Myocyte (in vitro differentiated cells): ENCODE measurements around the gene CHD2. TPM values are rescaled to one million over a fixed set of nuclear protein-coding genes. Genes with fewer than 3 reads are reported as not detected.
A peak's percentile ranks its signal among the peaks of the same experiment; 100 is the strongest.
"Not testable (repeated sequence)": the region's sequence is repeated elsewhere in the genome, so short reads cannot be mapped to it uniquely, and the experiment has no call there.

Experiments
- DNase-seq: peaks from one replicate; pipeline ENCODE4 v3.0.0-alpha.2; 2012; ENCODE audit warnings: low read depth
- total RNA-seq: library from RNA; depleted of rRNA; stranded (reverse); fragments of >200 nt; gene quantifications from 2 replicates; pipeline ENCODE4 v1.2.3, GENCODE V29; 2014

CHD2 gene
- total RNA-seq, 1 donor from 2014 or later, result 52.4 TPM

DNA sequence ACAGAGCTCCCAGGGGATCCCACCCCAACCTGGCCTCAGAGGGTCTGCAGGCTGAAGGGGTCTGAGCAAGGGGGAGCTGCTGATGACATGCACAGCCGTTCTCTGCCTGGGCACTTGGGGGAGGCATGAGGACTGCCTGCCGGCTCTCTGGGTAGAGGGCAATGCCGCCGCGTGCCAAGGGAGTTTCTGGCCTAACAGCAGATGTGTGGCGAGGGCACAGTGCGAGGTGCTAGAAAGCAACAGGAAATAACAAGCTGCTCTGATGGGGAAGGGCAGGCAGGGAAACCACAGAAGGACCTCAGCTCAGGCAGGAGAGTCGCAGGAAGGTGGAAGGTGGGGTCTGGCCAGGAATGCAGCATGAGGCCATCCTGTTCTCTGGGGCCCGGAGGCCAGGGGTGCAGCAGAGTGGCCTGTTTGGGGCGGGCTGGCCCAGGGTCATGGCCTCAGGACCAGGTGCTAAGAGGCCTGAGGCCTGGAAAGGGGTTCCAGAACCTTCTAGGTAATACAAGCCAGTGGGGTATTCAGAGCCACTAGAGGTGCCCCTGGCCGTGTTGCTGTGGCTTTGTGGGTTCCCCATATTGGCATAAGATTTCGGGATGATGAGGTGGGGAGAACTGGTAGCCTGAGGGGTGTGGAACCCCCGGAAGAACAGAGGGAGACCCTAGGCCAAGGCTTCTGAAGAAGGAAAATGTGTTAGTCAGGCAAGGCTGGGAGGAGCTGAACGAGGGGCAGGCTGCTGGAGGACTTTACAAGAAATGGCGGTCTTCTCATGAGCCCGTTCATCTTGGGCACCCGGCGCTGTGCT is 147.7 kb downstream of the CHD2 start:
- DNase-seq, result no peak

DNA sequence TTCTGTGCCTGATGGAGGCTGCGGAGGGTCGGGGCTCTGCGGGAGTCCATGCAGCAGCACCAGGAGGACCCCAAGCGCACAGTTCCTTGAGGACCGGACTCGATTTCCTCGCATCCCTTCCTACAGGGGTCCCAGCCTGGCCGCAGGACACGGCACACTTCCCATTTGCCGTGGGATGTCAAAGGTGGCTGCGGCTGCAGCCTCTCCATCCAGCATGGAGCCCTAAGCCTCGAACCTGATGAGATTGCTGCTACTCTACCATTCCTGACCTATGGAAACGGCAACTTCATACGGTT is 148.2 kb downstream of the CHD2 start:
- no peak for DNase-seq

DNA sequence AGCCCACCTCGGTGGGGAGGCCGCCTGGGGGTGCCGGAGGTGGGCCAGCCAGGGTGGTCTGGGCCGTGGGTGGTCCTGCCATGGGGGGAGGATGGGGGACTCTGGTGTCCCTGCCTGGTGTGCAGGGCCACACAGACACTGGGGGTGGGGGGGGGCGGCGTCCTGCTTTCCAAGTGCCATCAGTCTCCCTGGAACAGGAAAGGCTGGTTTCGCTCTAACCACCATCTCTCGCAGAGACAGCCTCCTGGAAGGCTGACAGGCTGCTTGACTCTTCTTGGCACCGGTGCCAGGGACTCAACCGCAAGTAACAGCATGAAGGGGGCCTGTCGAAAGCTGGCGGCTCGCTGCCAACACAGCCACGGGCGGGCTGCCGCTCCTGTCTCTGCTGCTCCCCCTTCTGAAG is 148.6 kb downstream of the CHD2 start:
- DNase-seq, result peak; percentile 61

DNA sequence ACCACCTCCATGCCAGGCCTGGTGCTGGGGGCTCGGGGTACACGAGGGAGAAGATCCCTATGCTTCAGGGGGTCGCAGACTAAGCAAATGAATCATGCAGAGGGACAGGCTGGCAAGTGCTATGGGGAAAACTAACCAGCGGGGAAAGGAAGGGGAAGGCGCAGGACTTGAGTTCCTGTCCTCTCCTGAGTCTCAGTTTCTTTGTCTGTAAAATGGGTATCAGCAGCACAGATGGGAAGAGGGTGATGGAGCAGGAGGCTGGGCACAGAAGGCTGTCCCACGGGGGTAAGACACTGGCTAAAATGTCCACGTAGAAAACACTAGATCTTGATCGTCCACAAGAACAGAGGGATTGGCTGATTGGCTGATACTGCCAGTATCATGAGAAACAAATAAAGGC is 149.1 kb downstream of the CHD2 start:
- no peak for DNase-seq

DNA sequence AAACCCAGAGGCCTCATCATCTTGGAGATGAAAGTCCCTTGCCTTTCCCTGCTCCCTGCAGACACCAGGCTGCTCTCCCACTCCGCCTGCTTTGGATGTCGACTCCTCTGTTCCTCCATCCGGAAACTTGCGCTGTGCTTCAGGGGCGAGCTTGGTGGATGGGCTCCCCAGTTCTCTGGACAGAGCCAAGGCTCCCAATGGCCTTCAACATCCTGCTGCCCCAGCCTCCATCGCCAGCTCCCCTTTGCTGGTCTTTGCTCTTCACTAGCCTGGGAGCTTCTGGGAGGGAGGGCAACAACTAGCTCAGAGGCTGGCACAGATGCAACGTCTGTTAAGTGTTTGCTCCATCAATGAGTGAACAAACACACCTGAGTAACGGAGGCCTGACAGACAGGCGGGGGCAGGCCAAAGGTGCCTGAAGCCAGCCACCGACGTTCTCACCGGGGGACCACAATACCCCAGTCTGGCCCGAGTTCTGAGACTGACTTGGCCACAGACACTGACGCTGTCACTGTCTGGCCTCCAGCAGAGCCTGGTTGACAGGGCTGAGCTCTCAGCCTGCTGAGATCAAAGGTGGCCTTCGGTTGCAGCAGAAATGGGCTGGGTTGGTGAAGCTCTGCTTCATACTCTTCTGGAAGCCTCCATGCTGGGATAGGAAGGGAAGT is 149.9 kb downstream of the CHD2 start:
- DNase-seq, result no peak

DNA sequence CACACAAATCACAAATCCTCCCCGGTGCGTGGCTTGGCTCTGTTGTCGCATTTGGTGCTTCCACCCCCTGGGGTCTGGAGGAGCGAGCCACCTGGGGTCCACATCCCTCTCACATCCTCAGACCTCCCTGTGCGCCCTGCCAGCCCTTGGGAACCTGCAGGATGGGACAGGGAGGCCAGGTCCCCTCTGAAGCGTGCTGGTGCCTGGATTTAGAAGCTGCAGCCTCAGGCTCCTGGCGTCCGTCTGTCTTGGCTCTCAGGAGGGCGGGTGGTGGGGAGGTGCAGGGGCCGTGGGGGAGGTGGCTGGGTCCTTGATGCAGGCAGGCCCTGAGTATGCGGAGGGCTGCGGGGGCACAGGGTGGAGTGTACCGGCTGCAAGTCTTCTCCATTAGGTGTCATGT is 150.5 kb downstream of the CHD2 start:
- no peak for DNase-seq

DNA sequence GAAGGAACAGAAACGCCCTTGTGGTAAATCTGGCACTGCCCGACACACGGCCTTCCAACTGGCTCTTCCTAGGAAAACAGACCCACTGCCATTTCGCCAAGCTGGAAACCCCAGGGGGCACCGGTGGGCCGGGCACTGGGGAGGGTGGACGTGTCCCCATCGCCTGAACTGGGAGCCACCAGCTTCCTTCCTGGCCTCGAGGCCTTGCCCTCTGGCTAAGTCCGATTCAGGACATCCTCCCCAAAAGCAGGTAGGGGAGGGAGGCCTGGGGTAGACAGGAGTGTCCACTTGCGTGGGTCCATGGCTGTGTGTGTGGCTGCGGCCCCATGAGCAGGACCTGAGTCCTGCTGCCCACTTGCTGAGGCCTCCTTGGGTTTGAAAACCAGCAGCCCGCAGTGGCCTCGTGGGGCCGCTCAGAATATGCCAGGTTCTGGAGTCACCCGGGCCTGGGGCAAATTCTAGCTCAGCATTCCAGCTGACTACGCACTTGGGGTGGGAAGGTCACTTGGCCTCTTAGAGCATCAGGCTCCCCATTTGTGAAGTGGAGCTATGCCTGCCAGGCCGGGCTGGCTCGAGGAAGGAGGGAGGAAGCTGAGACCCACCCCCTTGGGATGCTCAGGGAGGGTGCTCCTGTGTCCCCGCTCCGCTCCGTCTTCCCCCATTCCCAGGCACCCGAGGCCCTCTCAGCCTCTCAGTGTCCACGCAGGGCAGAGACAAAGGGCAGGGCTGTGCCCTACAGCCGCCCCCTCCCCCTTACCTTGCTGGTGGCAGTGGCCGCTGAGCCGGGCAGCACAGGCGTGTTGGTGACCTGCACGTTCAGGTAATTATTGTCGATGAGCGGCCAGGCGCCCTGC is 151.3 kb downstream of the CHD2 start:
- no peak for DNase-seq

DNA sequence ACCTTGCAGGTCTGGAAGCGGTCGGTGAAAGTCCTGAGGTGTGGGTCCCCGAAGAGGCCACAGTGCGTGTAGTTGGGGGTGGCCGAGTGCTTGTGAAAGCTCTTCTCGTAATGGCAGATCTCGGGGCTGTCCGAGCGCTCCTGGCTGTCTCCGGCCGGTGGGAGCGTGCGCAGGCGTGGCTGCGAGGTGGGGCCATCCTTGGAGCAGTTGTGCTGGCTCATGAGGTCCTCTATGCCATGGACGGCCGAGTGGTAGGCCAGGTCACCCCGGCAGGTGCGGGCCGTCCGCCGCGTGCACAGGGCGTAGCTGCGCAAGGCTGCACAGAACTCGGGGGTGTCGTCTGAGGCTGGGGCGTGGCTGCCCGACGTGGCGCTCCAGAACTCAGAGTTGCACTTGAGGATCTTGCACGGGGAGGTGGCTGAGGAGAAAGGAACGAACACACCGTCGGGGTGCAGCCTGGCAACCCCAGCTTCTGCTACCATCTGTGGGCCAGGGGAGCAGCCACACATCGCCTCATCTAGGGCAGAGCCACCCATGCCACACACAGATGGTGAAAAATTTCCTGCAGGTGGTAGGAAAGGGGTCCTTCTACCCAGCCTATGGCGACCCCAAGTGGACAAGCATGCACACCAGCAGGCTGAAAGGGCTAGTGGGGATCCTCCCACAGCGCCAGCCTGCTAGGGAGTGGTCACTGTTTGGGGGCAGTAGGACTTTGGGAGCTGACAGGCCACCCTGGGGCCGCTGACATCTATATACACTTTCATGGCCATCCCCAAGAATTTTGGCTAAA is 152.2 kb downstream of the CHD2 start:
- no peak for DNase-seq

DNA sequence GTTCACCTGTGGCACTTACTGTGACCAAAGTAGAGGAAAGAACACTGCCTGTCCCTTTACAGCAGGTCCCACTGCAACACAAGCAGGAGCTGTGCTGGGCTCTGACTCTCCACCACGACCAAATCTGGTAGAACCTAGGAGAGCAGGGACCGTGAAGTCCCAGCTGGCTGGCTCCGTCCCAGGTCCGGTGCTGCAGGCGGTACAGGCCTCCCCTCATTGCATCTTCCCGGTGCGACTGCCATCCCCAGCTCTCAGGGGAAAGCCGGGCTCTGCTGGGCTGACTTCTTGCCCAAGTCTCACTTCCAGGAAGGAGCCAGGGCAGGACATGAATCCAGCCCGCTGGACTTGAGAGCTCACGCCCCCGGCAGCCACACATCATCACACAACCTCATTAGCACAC is 155.1 kb downstream of the CHD2 start:
- DNase-seq, result no peak

DNA sequence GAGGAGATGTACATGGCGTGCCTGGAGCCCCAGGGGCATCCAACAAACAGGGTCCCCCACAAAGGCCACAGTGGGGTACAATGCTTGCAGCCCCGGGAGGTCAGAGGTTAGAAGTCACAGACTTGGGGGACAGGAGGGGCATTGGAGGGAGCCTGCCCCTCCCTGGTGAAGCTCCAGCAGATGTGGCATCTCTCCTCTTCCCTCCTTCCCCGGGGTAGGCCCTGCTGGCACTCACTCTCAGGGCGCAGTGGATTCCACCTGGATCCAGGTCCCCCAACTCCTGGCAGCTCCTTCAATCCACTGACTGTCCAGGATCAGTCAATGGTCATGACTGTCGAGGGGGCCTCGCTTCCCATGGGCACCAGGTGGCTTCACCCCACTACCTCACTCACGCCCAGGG is 156.7 kb downstream of the CHD2 start:
- DNase-seq, result no peak

DNA sequence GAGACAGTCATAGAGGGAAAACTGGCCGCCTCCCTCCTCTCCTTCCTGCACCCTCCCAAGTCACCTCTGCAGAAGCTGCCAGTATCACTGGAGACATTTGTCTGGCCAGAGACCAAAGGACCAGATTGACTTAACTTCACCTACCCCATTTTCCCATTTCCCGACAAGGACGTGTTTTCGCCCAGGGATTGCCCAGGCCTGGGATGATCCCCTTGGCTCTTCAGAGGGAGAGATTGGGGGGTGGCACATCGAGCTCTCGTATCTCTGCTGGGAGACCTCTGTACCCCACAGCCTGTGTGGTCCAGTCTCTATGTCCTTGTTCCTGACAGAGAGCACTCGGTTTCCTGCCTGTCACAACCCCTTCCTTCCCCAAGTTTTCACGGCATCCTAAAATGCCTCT is 157.5 kb downstream of the CHD2 start:
- DNase-seq, result no peak

DNA sequence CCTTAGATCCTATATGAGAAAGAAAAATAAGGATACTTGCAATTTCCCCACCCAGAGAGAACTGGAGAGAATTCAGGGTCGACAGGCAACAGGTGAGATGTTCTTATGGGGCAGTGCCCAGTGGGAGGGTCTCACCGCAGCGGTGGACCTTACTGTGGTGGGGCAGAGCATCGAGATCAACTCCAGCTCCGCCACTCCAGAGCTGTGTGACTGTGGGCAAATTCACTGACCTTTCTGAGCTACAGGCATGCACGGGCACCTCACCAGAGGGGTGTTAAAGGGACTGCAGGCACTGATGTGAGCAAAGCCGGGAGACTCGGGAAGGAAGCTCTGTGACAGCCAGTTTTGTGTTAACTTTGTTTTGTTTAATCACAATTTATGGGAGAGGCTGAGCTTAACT is 158.0 kb downstream of the CHD2 start:
- no peak for DNase-seq

DNA sequence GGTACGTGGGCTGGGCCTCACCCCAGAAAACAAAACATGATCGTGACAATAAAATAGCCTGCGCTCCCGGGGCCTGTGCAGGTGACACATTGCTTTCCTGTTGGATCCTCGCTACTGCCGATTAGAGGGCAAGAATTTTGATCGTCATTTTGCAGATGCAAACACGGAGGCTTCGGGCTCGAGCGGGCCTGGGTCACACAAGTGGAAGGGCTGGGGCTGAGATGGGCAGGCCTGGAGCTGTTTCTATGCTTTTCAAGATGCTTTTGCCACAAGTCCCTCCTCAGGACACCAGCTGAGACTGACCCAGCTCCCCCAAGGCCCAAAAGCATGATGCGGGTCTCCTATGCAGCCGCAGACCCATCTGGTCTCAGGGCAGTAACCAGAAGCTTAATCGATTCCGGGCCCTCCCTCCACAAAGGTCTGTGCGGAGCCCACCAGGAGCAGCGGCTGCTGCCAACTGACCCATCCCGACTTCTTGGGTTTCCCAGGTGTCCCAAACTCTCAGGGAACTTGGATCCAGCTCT is 158.8 kb downstream of the CHD2 start:
- DNase-seq, result no peak

DNA sequence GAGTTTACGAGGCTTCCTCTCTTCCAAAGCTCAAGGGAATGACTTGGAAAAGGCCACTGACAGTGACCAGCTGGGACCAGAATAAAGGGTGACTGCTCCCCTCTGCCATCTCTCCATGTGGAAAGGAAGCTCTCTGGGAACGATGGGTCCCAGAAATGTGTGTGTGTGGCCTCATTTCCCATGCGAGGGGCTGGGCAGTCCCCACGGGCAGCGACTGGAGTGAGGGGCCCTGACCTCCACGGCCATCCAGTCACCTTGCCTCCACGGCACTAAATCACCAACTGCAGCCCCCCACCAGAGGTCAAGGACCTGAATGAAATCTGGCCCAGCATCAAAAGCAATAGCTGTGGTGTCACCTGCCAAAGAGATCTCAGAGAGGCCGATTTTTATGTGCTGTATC is 159.3 kb downstream of the CHD2 start:
- no peak for DNase-seq

DNA sequence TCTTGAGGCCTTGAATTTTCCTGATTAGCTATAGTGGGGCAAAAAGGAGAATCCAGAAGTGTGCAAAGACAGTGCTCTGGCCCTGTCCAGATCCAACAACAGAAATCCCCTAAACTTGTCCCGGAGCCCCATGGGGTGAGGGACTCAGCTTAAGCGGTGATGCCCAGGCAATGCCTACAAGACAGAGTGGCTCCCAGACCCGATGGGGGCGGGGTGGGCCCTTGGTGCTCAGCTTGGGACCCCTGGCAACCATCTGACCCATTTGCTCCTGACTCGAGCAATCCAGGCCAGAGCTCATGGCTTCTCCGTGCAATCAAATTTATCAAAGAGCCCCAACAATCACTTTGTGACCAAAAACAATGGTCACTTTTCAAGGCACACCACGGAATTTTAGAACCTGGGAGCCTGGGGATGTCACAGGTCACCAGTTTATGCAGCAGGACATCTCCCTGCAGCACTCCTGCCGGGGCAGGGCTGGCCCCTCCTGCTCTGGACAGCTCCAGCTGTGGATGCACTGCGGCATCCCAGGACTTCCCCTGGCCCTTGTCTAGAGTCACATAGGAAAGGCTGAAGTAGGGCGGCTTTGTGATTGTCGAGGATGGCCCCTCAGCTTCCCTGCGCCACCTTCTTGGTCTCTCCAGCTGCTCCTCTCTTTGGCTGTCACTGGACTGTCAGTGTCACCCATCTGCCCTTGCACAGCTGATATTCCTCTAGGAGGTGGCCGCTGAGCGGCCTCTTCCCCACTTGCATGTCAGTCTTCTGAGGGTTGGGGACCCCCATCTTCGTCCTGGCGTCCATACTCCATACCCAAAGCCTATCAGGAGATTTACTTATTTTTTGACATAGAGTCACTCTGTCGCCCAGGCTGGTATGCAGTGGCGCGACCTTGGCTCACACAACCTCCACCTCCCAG is 160.5 kb downstream of the CHD2 start:
- DNase-seq, result no peak

DNA sequence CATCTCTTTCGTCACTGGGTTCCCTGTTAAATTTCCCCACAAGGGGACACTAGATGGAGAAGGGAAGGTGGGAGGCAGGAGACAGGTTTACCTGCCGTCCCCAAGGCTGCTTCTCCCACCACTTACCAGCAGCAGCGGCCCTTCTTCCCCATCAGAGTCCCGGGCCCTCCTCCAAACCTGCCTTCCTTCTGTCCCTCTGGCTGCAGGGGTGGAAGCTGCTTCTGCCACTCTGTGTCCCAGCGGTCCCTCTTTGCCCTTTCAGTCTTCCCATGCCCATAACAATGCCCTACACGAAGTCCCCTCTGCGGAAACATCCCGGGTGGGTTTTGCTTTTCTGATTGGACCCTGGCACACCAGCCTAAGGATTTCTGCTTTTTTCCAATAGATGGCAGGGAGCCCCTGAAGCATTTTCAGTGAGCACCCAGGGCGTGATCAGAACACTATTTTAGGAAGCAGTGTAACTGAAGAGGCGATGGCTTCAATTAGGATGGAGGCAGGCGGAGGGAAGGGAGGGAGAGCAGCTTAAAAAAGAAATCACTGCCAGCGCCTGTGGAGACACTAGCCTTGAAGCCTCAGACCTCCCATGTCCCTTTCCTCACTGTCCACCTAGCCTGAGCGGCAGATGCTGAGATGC is 162.6 kb downstream of the CHD2 start:
- not testable (repeated sequence) for DNase-seq

DNA sequence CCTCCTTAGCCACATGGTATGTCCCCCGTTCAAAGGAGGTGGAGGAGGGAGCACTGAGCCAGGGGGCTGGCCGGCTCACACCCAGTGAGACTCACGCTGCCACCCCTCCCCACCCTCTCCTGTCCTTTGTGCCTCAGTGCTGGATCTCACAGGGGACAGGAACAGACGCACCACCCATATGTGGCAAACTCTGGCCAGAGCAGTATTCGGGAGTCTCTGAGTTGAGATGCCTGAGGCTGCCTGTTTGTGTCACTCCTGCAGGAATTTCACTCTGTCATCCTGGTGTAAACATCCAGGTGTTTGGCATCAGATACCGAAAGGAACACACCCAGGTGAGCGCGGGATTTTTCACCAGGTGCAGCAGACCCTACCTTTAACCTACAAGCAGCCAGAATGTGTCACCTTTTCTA is 163.1 kb downstream of the CHD2 start:
- no peak for DNase-seq

DNA sequence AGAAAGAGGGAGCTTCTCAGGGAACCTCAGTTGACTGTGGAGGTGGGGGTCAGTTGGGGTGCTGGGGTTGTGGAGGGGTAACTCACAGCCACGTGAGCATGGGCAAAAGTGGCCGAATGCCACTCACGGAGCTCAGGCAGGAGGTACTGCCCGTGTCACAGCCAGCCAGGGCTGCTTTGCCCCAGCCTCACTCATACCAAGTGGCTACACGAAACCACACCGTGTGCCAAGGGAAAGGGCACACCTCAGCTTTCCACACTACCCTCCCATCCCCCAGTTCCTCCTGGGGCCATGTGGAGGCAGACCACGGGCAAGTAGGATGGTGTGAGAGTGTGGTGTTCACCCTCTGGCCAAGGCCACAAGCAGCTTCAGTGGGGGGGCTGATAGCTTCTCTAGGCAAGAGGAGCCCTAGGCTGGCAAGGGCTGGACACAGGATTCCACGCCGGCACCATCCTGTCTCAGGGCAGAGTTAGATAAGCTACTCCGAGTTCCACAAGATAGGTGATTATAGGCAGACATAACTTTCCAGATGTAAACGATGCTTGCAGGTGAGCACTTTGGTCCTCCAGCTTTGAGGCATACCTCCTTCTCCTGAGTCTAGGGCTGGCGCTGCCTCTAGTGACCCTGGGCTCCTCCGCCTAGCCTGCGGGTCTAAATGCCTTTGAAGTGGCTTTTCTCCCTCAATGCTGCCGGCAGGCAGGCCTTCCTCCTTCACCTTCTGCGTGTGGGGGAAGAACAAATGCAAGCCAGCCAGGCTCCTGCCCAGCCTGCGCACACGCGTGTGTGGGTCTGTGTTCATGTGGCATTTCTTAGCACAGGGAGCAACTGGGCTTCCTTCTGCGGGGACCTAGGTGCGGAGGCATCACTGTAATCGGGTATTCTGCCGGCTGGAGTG is 163.9 kb downstream of the CHD2 start:
- DNase-seq, result no peak

DNA sequence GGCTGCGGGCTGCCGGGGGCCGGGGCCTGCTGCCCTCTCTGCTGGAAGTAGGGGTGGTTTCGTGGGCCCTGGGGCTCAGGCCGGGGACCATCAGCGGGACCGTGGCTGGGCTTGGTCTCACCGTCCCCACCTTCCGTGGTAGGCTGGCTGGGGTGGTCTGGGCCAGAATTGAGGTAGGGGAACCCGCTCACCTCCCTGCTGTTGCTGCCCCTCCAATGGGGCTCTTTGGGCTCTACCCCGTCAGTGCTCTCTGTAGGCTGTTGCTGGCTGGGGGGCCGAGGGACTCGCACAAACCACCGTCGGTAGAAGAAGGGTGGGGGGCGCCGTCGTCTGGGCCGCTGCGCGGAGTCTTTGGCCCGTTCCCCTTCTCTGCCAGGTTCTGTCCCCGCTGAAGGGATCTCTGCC is 165.5 kb downstream of the CHD2 start:
- DNase-seq, result no peak
